GM21576 (cell line): Measurements from ENCODE around the gene FNIP1.
"Not testable (repeated sequence)": the region's sequence is repeated elsewhere in the genome, so short reads cannot be mapped to it uniquely, and the experiment has no call there.

Experiments
- ATAC-seq: cut with Tn5 transposase; IDR thresholded peaks from one replicate; pipeline ENCODE4 v1.9.1; 2021; ENCODE audit warnings: mild to moderate bottlenecking, moderate library complexity; ENCODE audit not compliant: unreplicated experiment

The FNIP1 gene

DNA sequence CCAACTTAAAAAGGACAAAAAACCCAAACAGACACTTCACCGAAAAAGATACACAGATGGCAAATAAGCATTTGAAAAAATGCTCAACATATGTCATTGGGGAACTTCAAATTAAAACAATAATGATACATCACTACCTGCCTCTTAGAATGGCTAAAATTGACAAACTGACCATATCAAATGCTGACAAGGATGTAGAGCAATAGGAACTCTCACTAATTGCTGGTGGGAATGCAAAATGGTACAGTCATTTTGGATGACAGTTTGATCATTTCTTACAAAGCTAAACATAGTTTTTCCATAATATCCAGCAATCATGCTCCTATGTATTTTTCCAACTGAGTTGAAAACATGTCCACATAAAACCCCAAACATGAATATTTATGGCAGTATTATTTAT is 102.9 kb downstream of the FNIP1 start:
- ATAC-seq, result no peak

DNA sequence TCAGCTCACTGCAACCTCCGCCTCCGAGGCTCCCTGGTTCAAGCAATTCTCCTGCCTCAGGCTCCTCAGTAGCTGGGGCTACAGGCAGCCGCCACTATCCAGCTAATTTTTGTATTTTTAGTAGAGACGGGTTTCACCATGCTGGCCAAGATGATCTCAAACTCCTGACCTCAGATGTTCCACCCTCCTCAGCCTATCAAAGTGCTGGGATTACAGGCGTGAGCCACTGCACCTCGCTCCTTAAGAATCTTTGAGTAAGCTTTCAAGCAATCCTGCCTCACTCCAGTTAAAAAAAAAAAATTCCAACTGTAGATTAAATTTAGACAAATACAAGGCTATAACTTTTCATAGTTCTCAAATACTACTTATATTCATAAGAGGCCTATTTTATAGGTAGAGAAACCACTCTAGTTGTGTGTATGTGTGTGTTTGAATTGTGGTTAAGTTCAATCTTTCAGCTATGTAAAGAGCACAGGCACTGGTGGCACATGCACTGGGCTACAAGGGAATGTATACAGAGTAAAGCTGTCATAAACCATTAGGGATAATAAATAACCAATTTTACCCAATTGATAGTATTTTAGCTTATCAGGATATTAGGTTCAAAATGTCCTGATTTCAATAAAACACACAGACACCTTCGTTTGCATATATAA is 111.2 kb downstream of the FNIP1 start:
- ATAC-seq, result no peak

DNA sequence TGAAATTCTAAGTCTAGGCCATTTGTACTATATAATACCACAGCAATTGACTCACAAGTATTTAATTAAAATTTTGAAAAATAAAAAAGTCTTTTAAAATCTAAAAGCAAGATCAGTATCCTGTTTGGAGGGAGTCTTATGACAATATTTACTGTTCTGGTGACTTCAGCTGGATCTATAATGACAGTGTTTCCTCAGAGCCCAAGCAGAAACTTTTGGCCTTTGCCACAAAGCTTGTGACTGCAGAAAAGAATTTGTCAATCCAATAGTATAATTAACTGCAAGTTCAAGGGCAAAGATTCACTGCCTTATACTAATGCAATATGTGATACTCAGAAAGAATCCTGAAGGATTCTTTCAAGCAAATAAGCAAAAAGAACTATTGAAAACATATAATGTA is 112.2 kb downstream of the FNIP1 start:
- ATAC-seq, result no peak

DNA sequence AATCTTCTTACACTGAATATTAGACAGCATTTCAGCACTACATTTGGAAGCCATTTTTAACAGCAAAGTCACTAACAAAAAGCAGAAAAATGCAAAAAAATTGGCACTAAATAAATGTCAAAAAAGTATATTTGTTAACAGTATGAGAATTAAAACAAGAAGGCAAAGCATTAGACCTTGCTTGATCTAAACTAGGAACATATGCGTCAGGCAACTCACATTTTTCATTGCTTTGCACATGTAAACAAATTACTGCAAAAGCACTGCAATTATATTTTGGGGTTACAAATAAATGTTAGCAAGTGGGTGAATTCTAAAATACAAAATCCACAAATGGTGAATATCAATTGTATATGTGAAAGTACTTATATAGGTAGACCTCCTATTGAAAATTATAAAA is 112.8 kb downstream of the FNIP1 start:
- ATAC-seq, result no peak

DNA sequence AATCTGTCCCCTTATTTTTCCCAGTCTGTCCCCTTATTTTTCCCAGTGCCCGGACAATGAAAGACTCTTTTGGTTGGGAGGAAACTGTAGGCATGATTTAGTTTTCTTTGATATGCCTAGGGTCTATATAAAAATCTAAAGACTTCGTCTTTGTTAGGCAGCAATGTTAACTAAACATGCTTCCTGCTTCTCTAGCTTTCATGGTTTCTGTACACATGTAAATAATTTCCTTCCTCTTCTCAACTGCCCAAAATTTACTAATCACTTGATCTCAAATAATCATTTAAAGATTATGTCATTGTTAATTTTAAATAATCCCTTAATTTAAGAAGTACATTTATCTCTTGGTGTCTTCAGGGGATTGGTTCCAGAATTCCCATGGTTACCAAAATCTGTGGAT is 114.0 kb downstream of the FNIP1 start:
- no peak for ATAC-seq

DNA sequence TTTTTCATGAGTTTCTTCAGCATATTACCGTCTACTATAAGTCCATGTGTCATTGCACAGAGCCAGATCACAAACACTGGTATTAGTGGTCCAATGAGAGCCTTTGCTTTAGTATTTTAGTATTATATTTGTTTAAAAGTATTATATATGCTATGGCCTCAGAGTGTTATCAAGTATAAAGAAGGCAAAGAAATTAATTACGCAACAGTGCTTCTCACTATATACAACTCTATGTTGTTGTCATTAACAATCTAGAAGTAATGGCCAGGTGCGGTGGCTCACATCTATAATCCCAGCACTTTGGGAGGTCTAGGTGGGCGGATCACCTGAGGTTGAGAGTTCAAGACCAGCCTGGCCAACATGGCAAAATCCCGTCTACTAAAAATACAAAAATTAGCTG is 114.6 kb downstream of the FNIP1 start:
- no peak for ATAC-seq

DNA sequence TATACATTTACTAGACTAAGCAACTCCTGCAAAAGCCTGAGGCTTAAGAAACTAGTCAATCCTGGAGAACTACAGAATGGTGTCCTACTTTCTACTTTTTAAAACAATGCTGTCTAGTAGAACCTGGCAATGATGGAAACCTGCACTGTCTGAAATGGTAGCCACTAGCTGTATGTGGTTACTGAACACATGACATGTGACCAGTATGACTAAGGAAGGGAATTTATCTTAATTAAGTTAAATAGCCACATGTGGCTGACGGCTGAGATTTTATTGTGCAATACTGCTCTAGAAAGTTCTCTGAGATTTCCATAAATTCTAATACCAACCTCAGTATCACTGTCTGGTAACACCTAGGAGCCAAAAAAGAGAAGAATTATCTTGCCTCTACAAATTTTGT is 116.9 kb downstream of the FNIP1 start:
- ATAC-seq, result no peak

DNA sequence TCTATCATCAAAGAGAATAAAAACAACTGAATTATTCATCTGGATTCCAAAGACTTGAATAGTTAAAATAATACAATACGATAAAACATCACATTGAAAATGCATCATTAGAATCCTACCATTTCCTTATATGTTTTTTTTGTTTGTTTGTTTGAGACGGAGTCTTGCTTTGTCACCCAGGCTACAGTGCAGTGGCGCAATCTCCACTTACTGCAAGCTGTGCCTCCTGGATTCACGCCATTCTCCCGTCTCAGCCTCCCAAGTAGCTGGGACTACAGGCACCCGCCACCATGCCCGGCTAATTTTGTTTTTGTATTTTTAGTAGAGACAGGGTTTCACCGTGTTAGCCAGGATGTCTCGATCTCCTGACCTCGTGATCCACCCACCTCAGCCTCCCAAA is 118.5 kb downstream of the FNIP1 start:
- ATAC-seq, result not testable (repeated sequence)

DNA sequence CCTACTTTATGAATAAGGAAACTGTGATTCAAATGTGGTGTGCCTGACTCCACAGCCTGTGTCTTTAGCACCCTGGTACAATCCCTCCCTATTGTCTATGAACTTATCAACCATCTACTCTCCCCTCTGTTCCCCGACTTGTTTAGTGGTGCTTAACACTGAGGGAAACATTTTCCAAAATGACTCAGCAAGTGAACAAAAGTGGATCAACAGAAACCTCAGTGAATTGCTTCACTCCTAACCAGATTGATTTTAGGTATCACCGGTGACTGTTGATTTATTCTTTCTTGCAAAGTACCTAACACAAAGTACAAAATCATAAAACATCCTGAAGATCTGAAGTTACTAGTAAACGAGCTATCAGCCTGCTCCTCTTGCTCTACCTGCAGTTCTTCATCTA is 119.7 kb downstream of the FNIP1 start:
- ATAC-seq, result no peak

DNA sequence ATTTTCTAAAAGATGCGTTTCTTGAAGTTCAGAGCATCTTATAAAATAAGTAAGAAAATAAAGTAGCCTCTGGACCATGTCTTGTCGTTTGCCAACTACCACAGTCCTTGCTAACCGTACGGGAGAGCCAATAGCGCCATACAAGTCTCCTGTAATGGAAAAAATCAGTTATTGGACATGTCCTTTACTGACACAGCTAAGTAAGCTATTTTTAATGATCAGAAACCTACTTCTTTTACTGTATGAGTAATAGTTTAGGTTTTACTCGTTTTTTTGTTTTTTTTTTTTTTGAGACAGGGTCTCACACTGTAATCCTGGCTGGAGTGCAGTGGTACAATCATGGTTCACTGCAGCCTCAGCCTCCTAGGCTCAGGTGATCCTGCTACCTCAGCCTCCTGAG is 124.0 kb downstream of the FNIP1 start:
- ATAC-seq, result no peak

DNA sequence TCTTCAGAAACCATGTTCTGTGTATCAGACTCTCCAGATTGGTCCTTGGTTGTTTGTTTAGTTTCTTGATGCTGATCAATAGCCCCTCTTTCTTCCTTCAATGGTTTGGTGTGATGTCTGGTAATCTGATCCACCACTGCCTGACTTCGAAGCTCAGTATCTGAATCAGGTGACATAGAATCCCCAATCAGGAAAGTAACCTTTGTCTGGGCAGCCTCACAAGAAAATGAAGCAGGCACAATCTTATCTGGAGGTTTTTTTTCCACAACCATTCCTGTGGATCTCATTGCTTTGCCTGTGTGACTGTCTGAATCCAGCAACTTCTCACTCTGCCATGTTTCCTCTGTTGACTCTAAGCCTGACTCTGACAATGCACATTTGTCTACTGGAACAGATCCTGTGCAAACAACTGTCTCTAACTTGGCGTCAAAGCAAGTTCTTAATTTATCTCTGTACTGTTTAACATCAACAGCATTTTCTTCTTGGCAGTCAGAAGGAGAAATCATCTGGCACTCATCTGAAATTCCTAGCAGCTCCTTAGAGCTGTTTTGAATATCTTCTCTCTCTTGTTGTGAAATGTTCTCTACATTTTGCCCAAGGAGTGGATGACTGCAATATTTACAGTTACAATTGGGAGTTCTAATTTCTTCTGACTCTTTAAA is 124.7 kb downstream of the FNIP1 start:
- ATAC-seq, result no peak

DNA sequence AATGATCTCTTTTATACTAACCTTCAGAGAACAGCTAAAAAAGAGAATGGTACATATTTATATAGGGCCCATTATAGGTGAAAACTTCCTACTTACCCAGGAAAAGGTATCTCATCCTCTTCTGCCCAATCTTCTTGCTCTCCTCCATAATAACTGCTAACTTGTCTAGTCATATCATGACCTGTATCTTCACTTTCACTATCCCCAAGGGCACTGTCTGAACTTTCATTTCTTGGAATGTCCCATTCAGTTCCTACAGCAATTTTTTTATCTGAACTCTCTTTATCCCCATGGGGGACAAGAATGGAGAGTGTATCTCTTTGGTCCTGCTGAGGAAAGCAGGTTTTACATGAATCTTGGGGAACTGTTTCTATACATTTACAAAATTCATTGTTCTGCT is 125.4 kb downstream of the FNIP1 start:
- ATAC-seq, result peak; percentile 46

DNA sequence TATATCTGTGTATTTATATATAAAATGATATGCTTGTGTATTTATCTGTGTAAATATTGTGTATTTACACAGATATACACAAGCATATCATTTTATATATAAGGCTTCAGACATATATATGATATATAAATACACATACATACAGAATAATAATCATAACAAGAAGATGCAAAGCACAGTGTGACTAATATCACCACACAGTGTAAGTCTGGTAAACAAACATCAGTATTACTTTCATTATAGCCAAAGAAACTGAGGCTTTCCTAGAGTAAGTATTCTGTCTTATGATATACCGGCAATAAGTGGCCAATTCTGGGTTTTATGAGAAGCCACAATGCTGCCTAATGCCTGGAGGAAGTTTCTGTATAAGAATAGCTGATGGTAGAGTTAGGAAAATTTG is 131.9 kb downstream of the FNIP1 start:
- ATAC-seq, result no peak

DNA sequence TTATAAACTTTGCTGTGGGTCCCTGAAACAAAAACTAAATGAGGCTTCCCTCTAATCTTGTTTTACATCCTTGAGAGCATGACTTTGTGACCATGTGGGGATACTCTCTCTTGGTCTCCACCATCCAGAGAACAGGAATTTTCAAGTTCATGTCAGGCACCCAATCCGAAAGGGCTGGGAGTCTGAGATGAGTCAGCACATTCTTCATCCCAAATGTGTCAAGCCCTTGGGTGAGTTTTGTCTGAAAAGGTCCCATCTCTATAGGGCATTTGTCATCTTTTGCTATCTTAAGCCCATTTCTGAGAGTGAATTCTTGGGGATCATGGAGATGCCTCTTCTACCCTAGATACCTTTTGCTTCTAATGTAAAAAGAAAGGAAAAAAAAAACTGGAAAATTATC is 134.9 kb downstream of the FNIP1 start:
- no peak for ATAC-seq

DNA sequence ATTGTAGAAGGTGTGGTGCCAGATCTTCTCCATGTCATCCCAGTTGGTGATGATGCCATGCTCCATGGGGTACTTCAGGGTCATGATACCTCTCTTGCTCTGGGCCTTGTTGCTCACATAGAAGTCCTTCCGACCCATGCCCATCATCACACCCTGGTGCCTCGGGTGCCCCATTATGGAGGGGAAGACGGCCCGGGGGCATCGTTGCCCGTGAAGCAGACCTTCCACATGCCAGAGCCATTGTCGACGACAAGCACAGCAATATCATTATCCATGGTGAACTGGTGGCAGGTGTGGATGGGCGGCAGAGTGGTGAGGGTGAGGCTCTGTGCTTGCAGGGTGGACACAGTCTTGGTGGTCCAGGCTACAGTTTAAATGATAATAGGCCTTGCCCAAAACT is 137.0 kb downstream of the FNIP1 start:
- ATAC-seq, result no peak

DNA sequence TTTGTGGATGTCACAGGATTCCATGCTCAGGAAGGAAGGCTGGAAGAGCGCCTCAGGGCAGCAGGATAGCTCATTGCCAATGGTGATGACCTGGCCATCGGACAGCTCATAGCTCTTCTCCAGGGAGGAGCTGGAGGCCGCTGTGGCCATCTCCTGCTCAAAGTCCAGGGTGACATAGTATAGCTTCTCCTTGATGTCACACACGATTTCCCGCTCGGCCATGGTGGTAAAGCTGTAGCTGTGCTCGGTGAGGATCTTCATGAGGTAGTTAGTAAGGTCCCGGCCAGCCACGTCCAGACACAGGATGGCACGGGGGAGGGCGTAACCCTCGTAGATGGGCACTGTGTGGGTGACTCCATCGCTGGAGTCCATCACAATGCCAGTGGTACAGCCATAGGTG is 137.5 kb downstream of the FNIP1 start:
- ATAC-seq, result no peak

DNA sequence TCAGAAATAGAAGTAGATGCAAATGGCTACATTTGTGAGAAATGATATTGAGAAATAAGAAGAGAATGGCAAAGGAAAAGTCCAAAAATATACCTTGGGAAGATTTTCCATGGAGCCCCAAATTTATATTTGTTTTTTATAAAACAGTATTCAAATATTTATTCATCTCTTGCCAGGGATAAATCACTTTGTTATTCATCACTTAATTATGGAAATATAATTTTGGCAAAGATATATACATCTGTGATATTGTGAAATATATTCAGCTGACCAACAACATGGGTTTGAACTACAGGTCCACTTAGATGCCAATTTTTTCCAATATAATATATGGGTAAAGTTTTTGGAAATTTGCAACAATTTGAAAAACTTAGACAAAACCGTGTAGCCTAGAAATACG is 142.0 kb downstream of the FNIP1 start:
- no peak for ATAC-seq

DNA sequence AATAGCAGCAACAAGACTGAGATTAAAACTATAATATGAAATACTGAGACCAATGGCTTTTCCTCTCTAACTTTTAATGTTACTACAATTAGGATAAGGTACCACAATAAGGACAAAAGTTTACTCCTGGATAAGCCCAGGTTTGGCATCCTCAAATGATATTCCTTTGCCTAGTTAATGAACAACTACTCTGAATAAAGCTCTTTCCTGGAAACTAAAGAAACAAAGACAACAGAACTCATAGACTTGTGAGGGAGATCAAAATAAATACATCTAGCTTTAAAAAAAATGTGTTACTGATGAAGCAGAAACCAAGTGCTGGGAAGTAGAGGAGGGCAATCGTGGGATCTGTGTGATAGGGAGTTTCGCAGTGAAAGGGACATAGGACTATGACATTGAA is 142.5 kb downstream of the FNIP1 start:
- ATAC-seq, result no peak

DNA sequence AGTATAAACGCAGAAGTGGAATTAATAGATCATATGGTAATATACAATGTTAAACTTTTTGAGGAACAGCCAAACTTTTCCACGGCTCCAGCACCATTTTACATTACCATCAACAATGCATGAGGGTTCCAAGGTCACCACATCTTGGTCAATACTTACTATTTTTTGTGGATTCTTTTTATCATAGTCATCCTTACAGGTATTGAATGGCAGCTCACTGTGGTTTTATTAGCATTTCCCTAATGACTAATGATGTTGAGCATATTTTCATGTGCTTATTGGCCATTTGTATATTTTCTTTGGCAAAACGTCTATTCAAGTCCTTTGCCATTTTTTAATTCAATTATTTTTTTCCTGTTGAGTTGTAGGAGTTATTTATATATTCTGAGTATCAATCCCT is 147.7 kb downstream of the FNIP1 start:
- ATAC-seq, result no peak

DNA sequence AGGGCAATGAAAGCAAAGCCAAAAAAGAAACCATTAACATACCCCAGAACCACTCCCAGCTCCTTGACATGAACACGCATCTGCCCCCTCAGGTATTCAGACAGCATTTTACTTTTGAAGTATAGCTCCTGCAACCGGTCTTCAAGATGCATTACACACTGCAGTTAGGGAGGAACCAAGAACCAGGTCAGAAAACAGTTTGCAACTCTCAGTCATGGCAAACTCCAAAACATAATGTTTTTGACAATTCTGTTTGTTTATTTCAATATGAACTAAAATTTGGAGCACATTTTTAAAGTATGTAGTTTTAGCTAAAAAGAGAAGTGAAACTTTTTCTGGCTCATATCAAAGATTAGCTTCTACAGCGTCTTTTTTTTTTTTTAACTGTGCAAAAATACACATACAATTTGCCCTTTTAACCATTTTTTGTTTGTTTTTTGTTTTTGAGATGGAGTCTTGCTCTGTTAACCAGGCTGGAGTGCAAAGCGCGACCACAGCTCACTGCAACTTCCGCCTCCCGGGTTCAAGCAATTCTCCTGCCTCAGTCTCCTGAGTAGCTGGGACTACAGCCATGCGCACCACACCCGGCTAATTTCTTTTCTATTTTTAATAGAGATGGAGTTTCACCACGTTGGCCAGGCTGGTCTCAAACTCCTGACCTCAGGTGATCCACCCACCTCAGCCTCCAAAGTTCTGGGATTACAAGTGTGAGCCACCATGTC is 149.6 kb downstream of the FNIP1 start:
- ATAC-seq, result peak; percentile 73

DNA sequence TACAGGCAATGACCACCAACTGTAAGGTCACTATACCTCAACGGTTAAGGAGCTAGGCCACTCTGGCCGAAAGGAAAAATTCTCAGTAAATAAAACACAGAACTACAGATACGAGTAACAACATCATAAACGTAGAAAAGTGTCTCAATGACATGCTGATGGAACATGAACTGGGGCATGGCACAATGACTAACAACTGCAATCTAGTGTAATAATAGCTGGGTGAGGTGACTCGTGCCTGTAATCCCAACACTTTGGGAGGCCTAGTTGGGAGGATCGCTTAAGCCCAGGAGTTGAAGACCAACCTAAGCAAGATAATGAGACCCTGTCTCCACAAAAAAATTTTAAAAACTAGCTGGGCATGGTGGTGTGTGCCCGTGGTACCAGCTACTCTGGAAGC is 152.0 kb downstream of the FNIP1 start:
- ATAC-seq, result no peak

DNA sequence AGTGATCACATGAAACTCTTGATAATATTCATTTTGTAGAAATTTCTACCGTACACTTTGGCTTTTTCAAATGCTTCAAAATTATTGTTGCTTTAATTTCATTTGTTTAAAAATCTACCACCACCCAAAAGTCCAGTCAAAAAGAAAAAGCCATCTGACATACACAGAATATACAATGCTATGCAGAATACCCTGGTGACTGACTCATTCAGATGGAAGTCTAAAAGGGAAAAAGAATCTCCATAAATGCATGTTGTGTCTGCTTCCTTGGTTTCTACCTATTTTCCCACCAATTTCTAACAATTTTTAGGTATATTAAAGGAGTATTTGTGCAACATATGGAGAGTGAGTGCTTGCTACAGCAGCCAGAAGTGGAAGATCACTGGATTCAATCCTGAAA is 152.4 kb downstream of the FNIP1 start:
- no peak for ATAC-seq
